GM18520 (cell line): ENCODE measurements around the gene ZSWIM3.

Experiments
- ATAC-seq: cut with Tn5 transposase; IDR thresholded peaks from one replicate; pipeline ENCODE4 v1.9.1; 2021; ENCODE audit not compliant: unreplicated experiment

ZSWIM3 gene

DNA sequence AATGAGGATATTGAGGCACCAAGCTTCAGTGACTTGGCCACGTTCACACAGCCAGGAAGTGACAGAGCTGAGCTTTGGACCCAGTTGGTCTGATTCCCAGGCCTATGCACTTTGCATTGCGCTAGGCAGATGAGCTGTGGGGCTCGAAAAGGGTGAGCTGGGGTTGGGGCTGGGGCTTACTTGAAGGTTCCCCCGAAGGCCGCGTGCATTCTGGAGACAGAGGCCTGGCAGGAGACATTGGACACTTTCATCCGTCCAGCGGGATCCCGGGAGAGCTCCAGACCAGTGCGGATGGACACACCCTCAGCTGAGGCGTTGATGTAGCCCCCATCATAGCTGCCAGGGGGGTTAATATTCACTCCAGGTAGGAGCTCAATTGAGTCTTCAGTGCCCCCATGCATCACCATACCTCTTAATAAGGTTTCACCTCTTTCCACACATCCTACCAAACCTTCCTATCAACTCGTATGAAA is 52.0 kb downstream of the ZSWIM3 start:
- no peak for ATAC-seq

DNA sequence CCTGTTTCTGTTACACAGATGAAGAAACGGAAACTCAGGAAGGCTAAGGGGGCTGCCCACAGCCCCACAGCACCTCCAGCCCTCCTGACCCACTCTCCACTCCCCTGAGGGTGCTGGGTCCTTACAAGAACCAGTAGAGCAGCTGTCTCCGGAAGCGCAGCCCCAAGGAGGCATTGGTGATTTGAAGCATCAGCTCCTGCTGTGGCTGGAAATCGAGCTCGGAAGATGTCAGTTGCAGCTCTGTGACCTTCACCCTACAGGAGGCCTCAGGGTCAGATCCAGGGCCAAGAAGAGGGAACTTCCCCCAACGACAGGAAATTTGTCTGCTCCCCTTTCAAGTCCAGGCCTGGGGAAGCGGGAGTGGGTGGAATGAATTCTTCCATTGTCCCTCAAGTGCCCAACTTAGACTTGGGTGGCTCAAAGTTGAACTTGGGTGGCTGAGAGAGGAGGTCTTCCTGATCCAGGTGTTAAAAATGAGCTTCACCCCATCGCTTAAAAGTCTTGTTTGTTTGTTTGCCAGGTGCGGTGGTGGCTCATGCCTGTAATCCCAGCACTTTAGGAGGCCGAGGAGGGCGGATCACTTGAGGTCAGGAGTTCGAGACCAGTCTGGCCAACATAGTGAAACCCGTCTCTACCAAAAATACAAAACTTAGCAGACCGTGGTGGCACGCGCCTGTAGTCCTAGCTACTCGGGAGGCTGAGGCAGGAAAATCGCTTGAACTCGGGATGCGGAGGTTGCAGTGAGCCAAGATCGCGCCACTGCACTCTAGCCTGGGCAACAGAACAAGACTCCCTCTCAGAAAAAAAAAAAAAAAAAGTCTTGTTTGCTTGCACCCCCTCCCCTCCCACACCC is 52.6 kb downstream of the ZSWIM3 start:
- ATAC-seq, result no peak

DNA sequence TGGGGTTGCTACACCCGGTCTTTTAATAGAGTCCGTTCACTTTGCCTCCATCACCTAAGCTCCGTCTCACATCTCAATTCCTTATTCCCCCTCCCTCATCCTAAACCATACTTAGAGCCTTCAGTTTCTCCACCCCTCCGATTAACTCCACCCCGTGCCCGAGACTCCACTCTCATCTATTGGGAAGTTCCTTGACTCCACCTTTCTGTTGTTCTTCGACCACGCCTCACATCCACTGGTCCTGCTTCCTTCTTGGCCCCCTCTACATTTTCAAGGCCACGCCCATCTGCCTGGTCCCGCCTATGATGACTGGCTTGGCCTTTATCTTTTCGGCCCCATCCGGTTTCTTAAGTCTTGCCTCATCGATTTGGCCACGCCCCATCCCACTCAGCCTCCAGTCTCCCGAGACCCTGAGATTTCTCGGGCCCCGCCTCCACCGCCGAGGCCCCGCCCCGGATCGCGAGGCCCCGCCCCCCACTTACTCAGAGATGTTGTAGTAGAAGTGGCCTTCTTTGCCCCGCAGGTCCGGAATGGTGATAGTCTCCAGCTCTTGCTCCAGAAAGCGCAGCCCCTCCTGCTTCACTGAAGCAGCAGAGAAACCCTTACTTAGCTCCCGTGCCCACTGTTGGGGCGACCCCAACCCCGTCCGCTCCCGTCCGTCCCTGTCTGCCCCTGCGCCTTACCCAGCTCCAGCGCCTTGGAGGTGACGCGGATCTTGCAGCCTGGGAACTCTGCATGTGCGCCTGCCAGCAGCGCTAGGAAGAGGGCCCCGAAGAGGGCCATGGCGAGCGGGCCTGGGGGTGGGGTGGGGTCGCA is 53.5 kb downstream of the ZSWIM3 start:
- ATAC-seq, result no peak

DNA sequence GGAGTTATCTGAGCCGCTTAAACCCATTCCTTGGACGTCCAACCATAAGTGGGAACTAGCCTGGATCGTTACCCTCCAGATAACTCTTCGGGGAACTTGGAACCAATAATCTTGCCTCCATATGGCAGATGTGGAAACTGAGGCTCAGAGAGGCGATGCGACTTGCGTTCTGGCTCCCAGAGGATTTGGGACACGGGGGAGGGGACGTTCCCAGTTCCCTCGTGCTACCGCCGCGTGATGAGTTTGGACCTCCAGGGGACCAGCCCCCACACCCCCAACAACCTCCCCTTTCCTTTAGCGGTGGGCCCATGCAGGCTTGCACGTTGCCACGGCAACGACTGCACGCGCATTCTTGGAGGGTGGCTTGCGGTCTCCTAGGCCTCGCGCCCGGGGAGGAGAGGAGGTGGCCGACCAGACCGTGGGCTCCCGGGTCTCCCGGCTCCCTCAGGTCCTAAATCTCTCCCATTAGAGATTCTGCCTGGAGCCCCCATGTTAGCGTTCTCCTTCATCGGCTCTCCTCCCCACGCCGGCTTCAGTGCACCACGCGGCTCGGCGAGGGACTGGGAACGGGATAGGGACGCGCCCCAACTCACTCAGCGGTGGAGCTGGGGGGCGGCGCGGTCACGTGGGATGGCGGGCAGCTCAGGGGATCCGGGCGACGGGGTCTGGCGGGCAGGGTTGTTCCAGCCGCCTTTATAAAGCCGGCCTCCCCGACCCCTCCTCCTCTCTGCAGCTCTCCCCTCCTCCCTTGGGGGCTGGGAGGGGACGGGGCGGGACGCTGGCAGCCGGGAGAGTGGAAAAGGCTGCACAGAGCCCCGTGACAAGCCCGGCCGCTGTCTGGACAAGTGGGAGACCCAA is 54.3 kb downstream of the ZSWIM3 start, which contains the start of gene PLTP:
Gene PLTP, minus strand, starts transcription at position 670 of the 858 bp plus-strand sequence. CDS start 703 bp downstream, outside the sequence.
- ATAC-seq, result no peak

DNA sequence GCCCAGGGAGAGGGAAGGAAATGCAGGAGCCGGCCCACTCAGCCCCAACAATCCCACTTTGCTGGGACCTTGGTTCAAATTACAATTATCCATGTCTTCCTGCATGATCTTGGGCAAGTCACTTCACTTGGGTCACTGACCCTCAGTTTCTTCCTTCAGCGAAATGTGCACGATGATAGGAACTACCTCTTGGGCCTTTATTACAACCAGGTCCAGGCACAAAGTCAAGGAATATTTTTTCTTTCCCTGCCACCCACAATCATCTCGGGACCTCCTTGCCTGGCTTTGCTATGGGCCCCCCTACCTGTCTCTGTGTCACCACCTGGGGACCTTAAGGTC is 54.9 kb downstream of the ZSWIM3 start:
- no peak for ATAC-seq

DNA sequence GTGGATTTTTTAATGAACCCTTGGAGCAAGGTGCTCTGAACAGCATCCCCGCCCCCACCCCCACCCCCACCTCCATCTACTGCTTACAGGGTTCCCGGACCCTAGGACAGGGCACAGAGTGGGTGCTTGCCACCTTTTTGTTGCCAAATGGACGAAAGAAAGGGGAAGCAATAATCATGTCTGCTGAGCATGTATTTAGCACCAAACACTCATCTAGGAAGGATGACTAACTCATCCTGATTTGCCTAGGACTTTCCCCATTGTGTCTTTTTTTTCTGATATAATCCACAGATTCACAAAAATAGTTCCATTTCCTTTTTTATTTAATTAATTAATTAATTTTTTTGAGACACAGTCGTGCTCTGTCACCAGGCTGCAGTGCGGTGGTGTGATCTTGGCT is 55.7 kb downstream of the ZSWIM3 start:
- ATAC-seq, result no peak

DNA sequence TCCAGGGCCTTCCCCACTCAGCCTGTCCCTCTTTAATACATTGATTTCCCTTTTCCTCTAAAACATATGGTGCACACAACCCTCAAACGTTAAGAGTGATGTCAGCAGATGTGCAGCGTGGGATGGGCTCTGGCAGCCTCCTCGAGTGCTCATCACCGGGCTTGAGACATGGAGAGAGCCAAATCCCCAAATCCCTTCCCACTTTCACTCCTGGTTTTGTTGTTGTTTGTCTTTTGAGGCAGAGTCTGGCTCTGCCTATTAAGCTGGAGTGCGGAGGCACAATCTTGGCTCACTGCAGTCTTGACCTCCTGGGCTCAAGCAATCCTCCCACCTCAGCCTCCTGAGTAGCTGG is 60.4 kb downstream of the ZSWIM3 start:
- no peak for ATAC-seq

DNA sequence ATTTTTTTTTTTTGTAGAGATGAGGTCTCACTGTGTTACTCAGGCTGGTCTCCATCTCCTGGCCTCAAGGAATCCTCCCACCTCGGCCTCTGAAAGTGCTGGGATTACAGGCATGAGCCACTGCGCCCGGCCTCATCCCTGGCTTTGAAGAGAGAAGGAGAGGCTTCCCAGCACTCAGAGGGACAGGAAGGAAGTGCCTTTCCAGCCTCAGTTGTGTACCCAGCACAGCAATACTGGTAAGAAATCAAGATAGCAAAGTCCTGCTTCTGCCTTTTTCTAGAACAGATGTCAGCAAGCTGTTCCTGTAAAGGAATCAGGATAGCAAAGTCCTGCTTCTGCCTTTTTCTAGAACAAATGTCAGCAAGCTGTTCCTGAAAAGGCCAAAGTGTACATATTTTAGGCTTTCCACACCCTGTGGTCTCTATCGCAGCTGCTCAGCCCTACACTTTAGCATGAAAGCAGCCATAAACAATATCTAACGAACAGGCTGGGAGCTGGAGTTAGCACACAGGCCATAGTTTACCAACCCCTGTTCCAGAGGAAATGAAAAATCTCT is 60.8 kb downstream of the ZSWIM3 start:
- no peak for ATAC-seq

DNA sequence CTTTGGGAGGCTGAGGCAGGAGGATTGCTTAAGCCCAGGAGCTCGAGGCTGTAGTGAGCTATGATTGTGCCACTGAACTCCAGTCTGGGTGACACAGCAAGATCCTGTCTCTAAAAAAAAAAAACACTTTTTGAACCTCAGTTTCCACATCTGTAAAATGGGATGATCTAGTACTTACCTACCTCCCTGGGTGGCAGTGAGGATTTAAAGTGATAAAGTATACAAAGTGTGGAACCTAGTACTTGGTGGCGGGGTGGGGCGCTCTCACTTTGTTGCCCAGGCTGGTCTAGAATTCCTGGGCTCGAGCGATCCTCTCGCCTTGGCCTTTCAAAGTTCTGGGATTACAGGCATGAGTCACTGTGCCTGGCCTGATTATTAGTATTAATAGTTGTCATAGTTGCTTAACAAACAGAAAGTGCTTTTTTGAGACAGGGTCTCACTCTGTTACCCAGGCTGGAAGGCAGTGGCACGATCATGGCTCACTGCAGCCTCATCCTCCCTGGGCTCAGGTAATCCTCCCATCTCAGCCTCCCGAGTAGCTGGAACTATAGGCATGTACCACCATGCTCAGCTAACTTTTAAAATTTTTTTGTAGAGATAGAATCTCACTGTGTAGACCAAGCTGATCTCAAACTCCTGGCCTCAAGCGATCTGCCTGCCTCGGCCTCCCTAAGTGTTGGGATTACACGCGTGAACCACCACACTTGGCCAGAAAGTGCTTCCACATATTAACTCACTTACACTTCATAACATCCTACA is 61.5 kb downstream of the ZSWIM3 start:
- ATAC-seq, result no peak

DNA sequence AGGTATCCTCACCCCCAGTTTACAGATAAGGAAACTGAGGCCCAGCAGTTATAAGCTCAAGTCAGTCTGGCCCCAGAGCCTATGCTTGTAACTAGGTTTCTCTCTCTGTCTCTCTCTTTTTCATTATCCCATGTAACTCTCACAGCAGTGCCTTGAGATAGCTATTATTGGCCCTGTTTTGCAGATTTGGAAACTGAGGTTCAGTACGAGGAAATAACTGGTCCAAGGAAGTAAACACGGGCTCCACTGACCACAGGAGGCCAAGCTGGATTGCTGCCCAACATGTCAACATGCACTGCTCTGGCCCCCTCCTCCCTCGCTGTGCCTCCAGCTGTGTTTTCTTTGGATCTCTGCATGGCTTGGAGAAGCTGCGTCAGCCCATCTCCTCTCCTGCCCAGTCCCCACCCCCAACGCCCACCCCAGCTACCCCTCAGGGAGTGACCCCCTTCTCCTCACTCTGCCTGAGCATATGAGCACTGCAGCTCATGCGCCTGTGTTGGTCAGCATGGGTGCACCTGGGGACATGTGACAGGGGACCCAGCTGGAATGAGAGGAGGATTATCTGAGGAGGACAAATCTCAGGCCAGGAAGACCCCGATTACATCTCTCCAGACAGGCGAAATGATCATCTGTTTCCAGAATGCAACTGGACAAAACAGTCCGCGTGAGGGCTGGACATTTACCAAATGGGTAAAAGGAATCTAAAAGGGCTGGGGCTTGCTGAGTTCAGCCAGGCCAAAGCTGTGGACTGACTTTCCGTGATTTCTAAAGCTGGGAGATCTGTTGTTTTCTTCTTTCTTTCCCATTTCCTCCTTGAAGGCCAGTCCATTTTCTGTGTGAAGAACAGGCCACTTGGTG is 62.4 kb downstream of the ZSWIM3 start:
- no peak for ATAC-seq

DNA sequence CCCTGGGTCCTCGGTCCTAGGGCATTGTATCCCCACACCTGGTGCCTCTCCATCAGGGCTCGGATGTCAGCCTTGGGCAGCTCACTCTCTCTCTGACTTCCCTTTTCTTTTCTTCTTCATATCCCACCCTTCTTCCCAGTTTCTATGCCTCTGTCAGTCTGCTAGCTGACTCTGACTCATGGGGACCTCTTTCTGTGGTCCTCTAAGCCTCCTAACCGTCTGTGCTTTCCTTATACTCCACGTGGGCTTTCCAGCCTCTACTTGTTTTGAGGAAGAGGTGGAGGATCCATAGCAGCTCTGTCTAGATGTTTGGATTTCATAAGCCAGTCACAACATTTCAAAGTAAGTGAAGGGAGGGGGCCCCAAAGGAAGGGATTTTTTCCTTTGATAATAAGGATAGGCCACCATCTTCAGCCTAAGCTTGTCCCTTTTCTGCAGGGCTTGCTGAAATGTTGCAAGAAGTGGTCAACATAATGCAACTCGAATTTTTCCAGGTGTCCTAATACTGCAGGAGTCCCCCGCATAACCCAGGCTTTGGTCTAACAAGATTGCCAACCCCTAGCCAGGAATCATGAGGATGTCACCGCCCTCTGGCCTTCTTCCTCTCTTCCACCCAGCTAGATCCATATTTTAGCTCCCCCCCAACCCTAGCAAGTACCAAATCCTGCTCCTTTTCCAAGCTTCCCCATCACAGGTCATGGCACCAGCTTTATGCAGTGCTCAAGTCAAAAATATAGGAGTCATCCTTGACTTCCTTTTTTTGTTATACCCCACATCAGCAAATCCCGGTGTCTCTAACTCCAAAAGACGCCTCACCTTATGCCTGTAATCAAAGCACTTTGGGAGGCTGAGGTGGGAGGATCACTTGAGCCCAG is 63.3 kb downstream of the ZSWIM3 start:
- ATAC-seq, result no peak

DNA sequence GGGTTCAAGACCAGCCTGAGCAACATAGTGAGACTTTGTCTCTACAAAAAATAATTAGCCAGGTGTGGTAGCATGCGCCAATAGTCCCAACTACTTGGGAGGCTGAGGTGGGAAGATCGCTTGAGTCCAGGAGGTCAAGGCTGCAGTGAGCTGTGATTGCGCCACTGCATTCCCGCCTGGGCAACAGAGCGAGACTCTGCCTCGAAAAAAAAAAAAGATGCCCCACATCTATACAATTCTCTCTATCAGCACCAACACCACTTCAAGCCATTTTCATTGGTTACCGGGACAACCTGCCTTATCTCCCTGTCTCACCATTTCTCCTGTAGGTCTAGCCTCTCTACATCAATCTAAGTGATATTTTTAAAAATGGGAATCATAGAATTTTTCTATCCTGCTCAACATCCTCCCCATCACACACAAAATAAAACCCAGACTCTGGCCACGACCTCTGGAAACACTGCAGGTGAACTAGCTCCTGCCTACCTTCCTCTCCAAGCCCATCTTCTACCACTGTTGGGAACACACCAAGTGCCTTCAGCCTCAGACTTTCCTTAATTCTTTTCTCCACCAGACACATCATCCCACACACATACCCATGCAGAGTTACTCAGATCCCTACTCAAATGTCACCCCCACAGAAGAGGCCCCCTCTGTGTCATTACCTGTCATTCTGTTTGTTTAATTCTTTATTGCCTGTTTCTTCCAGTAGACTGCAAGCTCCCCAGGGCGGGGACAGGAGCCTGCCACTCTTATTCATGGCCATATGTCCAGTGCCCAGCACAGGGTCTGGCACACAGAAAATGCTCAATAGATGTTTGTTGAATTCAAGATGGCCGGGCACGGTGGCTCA is 64.1 kb downstream of the ZSWIM3 start:
- no peak for ATAC-seq

DNA sequence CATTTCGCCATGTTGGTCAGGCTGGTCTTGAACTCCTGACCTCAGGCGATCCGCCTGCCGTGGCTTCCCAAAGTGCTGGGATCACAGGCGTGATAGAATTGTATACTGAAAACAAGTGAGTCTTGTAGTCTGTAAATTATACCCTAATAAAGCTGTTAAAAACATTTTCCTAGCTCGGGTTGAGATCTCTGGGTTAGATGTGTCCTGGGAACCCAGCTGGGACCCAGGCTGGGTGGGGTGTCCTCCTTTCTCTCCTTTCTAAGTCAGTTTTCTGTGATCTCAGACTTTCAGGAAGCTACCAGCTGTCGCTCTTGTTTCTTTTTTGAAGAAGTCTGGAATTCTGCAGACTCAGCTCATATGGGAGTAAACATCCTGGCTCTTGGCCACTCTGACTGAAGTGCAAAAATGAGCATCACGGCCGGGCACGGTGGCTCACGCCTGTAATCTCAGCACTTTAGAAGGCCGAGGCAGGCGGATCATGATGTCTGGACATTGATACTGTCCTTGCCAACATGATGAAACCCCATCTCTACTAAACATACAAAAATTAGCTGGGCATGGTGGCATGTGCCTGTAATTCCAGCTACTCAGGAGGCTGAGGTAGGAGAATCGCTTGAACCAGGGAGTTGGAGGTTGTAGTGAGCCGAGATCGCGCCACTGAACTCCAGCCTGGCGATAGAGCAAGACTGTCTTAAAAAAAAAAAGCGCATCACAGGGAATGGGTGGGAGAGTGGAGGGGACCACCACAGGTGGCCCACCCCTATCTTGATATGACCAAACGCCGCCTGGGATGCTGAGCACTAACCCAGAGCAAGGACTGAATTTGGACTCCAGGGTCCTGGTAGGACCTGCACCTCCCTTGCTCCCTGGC is 67.2 kb downstream of the ZSWIM3 start:
- no peak for ATAC-seq

DNA sequence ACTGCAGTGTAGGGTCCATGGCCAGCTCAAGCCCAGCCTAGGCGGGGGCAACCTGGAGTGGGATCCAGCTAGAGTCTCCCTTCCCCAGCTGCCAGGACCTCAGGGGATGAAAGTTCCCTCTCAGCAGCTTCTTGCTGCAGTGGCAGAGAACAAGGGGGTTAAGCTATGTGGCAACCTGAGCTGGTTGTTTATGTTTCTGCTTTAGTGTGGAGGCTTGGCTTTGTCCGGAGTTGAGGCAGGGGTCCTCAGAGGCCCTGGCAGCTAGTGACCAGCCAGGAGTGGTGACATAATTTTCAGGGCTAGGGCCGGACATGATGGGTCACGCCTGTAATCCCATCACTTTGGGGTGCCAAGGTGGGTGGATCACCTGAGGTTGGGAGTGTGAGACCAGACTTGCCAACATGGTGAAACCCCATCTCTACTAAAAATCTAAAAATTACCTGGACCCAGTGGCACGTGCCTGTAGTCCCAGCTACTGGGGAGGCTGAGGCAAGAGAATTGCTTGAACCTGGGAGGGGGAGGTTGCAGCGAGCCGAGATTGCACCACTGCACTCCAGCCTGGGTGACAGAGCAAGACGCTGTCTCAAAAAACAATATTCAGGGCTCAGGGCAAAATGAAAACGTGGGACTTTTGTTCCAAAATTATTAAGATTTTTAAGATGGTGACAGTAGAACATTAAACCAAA is 68.5 kb downstream of the ZSWIM3 start:
- ATAC-seq, result no peak

DNA sequence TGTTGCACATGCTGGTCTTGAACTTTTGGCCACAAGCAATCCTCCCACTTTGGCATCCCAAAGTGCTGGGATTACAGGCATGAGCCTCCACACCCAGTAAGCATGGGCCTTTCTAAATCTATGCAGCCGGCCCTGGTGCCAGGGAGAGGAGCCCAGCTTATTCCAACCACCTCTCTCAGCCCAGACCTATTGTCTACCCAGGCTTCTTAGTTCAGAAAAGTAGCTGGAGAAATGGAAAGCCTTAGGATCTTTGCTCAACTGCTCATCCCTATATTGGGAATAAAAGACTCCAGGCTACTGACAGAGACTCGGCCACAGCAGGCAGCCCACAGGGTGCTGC is 69.3 kb downstream of the ZSWIM3 start:
- ATAC-seq, result no peak
